Choroid plexus epithelial cell (primary cell): Measurements from ENCODE around the gene ATG12.
"Not testable (repeated sequence)": the region's sequence is repeated elsewhere in the genome, so short reads cannot be mapped to it uniquely, and the experiment has no call there.

Experiments used
- DNase-seq: peaks from one replicate; pipeline ENCODE4 v3.0.0-alpha.2; 2010; ENCODE audit warnings: low read depth
- H3K4me3 ChIP-seq: 2 replicates; pipeline ENCODE4 v1.5.1; 2011; ENCODE audit warnings: low read depth, mild to moderate bottlenecking, control low read depth, low read length, moderate library complexity
- TF ChIP-seq, protein P1 (sequence below): conservative IDR thresholded peaks from 2 replicates; pipeline ENCODE4 v1.5.1; 2011; ENCODE audit warnings: low read depth, mild to moderate bottlenecking, control low read depth, inconsistent platforms, low read length, moderate library complexity

Gene ATG12

DNA sequence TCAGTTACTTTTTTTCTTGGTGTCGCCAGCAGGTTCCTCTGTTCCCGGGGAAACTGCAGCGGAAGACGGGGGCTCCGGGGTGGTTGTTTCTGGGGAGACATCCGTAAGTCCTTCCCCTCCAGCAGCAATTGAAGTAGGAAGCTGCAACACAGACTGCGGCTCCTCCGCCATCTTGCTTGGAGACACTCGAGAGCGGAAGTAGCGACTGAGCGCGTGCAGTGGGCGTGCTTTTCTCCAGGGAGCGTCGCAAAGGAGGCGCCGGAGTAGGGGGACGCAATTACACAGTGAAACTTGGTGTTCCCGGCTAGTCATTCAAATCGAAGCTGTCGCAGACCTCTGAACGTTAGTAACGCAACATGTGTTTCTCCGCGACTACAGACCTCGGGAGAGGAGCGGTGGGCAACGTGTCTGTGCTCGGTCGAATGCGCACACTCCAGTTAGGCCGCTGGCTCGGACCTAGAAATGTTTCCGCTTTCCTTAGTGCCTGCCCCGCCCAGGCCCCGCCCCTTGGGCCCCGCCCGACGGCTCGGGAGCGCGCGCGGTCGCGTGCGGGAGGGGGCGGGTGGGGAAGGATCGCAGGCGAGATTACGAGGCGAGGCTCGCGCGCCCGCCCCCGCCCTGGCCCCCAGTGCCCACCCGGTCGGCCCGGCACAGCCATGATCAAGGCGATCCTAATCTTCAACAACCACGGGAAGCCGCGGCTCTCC, at the start of gene ATG12, which contains the start of gene AP3S1:
ATG12 (minus strand) TSS at position 184 of the 707 bp plus-strand sequence; CDS start at position 171, 13 bp downstream.
AP3S1 (plus strand) TSS at position 554 of the 707 bp plus-strand sequence; CDS start at position 657, 103 bp downstream.
- peak within 1 kb of the TSS; percentile 86 for H3K4me3 ChIP-seq
- TF ChIP-seq, protein P1, sequence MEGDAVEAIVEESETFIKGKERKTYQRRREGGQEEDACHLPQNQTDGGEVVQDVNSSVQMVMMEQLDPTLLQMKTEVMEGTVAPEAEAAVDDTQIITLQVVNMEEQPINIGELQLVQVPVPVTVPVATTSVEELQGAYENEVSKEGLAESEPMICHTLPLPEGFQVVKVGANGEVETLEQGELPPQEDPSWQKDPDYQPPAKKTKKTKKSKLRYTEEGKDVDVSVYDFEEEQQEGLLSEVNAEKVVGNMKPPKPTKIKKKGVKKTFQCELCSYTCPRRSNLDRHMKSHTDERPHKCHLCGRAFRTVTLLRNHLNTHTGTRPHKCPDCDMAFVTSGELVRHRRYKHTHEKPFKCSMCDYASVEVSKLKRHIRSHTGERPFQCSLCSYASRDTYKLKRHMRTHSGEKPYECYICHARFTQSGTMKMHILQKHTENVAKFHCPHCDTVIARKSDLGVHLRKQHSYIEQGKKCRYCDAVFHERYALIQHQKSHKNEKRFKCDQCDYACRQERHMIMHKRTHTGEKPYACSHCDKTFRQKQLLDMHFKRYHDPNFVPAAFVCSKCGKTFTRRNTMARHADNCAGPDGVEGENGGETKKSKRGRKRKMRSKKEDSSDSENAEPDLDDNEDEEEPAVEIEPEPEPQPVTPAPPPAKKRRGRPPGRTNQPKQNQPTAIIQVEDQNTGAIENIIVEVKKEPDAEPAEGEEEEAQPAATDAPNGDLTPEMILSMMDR, result no peak
- DNase-seq, result peak; percentile 94

DNA sequence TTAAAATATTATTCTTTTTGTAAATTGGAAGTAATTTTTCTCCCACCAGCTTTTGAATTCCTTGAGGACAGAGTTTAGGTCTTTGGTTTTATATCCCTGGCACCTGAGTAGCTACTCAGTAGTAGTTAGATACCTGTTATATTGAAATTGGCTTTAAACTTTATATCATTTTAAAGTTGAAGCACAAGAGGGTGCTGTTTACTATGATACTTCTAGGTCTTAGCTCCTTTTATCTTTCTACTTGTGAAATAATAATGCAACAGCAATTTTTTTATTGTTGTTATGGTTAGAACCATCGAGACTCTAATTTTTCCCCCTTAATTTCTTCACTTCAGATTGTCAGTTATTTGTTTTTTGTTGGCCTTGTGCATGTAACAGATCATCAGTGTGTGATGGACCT, 46.7 kb upstream of the ATG12 start:
- TF ChIP-seq, protein P1, result peak; percentile 34
- peak; percentile 69 for DNase-seq
- no peak overlapping the region for H3K4me3 ChIP-seq

DNA sequence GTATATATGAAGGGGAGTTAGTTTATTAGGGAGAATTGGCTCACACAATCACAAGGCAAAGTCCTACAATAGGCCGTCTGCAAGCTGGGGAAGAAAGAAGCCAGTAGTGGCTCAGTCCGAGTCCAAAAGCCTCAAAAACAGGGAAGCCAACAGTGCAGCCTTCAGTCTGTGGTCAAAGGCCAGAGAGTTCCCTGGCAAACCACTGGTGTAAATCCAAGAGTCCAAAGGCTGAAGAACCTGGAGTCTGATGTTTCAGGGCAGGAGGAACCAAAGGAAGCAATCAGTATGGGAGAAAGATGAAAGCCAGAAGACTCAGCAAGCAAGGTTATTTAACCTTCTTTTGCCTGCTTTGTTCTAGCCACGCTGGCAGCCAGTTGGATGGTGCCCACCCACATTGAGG, 43.8 kb upstream of the ATG12 start:
- H3K4me3 ChIP-seq, DNase-seq: not testable (repeated sequence)

DNA sequence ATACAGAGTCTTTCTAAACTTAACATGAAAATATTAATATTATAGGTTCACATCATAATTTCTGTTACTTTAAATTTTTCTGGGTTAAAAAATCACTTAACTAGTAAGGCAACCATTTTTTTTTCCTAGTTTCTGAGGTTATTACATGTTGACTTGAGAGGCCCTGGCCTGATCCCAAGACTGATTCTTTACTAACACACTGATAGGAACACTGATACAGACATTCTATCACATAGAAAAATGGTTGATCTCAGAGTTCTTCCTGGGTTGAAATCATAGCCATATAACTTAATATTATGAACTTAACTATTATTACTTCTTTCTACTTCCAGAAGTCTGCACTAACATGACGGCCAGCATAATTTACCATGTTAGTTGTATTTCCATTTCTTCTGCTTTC, 43.3 kb upstream of the ATG12 start:
- TF ChIP-seq, protein P1, result no peak
- DNase-seq, result no peak
- no peak overlapping the region for H3K4me3 ChIP-seq

DNA sequence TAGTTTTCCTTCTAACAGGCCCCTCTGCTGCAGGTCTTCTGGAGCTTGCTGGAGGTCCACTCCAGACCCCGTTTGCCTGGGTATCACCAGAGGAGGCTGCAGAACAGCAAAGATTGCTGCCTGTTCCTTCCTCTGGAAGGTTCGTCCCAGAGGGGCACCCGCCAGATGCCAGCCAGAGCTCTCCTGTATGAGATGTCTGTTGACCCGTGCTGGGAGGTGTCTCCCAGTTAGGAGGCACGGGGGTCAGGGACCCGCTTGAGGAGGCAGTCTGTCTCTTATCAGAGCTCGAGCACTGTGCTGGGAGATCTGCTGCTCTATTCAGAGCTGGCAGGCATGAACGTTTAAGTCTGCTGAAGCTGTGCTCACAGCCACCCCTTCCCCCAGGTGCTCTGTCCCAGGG, 41.1 kb upstream of the ATG12 start:
- not testable (repeated sequence) for DNase-seq, H3K4me3 ChIP-seq

DNA sequence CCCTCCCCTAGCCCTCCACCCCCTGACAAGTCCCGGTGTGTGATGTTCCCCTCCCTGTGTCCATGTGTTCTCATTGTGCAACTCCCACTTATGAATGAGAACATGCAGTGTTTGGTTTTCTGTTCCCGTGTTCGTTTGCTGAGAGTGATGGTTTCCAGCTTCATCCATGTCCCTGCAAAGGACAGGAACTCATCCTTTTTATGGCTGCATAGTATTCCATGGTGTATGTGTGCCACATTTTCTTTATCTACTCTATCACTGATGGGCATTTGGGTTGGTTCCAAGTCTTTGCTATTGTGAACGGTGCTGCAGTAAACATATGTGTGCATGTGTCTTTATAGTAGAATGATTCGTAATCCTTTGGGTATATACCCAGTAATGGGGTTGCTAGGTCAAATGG, 36.0 kb upstream of the ATG12 start:
- H3K4me3 ChIP-seq, DNase-seq: not testable (repeated sequence)

DNA sequence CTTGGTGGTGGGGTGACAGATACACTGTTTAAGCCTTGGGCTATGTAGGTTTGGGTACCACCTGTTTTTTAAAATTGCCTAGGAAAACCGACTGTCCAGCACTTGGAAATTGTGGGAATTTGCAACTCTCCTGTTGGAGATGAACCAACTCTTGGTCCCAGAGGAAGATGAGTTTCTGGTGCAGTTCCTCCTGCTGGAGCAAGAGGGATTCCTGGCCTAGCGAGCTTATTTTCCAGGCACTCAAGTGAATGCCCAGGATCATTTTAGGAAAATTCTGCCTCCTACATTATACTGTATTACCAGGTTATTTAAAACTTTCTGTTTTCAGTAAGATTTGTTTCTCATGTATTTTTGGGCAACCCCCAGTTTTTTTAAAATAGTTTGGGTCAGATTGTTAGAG, 34.1 kb upstream of the ATG12 start:
- H3K4me3 ChIP-seq, result no peak overlapping the region
- no peak for DNase-seq
- TF ChIP-seq, protein P1, result peak; percentile 28

DNA sequence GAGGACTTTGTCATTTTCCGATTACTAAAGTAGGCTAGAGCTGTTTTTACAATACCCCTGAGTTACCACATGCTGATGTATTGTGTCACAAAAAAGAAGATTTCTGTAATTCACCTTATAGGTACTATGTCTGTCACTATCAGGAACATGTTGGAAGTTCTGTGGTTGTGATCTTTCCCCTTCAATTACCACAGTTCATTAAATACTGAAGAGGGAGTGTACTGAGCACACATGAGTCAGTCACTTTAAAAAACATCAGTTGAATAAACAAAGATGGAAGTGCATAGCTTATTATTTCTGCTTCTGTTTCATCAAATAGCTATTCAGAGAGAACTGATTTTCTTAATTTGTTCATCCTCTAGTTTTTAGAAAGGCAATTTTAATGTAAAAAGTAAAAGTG, 32.0 kb upstream of the ATG12 start:
- H3K4me3 ChIP-seq, result no peak overlapping the region
- TF ChIP-seq, protein P1, result no peak
- peak; percentile 67 for DNase-seq

DNA sequence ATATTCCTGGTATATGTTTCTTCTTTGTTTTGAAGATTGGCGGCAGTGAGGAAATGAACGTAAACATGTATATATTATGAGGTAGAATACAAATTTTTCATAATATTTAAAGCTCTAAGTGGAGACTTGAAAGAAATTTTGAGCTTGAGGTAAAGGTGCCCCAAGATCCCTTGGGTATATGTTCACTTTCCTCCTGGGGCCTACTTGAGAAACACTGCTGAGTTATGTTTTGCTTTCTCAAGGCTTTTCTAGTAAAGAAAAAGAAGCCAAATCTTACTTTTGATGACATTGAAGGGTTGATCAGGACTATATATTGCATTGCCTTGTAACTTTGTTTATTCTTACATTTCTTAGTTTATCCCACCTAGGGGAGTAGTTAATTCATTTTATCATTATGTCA, 31.1 kb upstream of the ATG12 start:
- no peak overlapping the region for H3K4me3 ChIP-seq
- TF ChIP-seq, protein P1, result no peak
- DNase-seq, result no peak
